Fibroblast of lung (primary cell): ENCODE measurements around the gene SRD5A2.

ENCODE experiments used
- CTCF ChIP-seq, 2 donors: IDR thresholded peaks in 1 of 2; conservative IDR thresholded peaks in 1 of 2; 1 replicate in 1 of 2; 2 replicates in 1 of 2; pipeline ENCODE4 v1.5.1; 2011 to 2012; ENCODE audit warnings: low read length in 2 of 2, control low read depth in 1 of 2, inconsistent platforms in 1 of 2, low read depth in 1 of 2, mild to moderate bottlenecking in 1 of 2
- EZH2 ChIP-seq: IDR thresholded peaks from 2 replicates; pipeline ENCODE4 v1.5.1; 2012; ENCODE audit warnings: low read length, control low read depth, mild to moderate bottlenecking; ENCODE audit errors: missing control alignments

- TF ChIP-seq EZH2 (no peak), CTCF (conservative IDR thresholded peaks at IDR 0.05 in 1 of 2, IDR thresholded peaks at IDR 0.05 in 1 of 2; ENCODE audit: low read depth in 1 of 2, low read length in 2 of 2) (no peak)
These were observed 76.4 kb downstream of the SRD5A2 start for GRCh38 chr2:31504311-31504710.
